H1 (cell line): Measurements from ENCODE around the gene UPF3B. TPM values are rescaled to one million over a fixed set of nuclear protein-coding genes. Genes with fewer than 3 reads are reported as not detected.

Source experiments
- CHD1 ChIP-seq: IDR thresholded peaks from 2 replicates; pipeline ENCODE4 v1.6.1; 2012; ENCODE audit warnings: low read depth, low read length, improper control_type of control experiment
- GABPA ChIP-seq: IDR thresholded peaks from 2 replicates; pipeline ENCODE4 v1.6.1; 2011; ENCODE audit warnings: mild to moderate bottlenecking, low read length, moderate library complexity, borderline replicate concordance; ENCODE audit not compliant: insufficient read depth
- GTF2F1 ChIP-seq: IDR thresholded peaks from 2 replicates; pipeline ENCODE4 v1.6.1; 2012; ENCODE audit warnings: low read depth, low read length, improper control_type of control experiment, borderline replicate concordance
- JUND ChIP-seq: IDR thresholded peaks from 2 replicates; pipeline ENCODE4 v1.6.1; 2011; ENCODE audit warnings: mild to moderate bottlenecking, improper control_type of control experiment, low read length
- NANOG ChIP-seq: IDR thresholded peaks from 2 replicates; pipeline ENCODE4 v1.6.1; 2011; ENCODE audit warnings: low read length, low read depth, mild to moderate bottlenecking, inconsistent platforms; ENCODE audit not compliant: insufficient read depth, poor library complexity, severe bottlenecking
- SIX5 ChIP-seq: IDR thresholded peaks from 2 replicates; pipeline ENCODE4 v1.6.1; 2011; ENCODE audit warnings: mild to moderate bottlenecking, low read depth, low read length
- TEAD4 ChIP-seq: IDR thresholded peaks from 2 replicates; pipeline ENCODE4 v1.6.1; 2012; ENCODE audit warnings: low read depth, low read length, inconsistent platforms, mixed read lengths
- polyA plus RNA-seq, 7 experiments: library from polyadenylated mRNA; depleted of rRNA in 3 of 7; stranded (reverse) in 5 of 7; unstranded in 2 of 7; fragments of >200 nt in 5 of 7; fragments of 200-250 nt in 2 of 7; gene quantifications; 1 replicate in 5 of 7; 2 replicates in 1 of 7; 4 replicates in 1 of 7; pipeline versions ENCODE4 v1.2.1 to v1.2.3, GENCODE V29; 2011 to 2013; ENCODE audit warnings: missing spikeins in 2 of 7, mixed read lengths in 2 of 7
- total RNA-seq: library from RNA; stranded (reverse); fragmentation: NEBNext Ultra II Directional; extraction: Animal tissue kit (Norgen Biotek cat#: 25700); gene quantifications from 2 replicates; pipeline ENCODE4 v1.2.1, GENCODE V29; 2021
- TF ChIP-seq, protein P1 (sequence below): fragments of 300-600 bp; sonication (generic); IDR thresholded peaks from 2 replicates; pipeline ENCODE4 v1.7.1; 2012; ENCODE audit warnings: low read length, moderate library complexity, mild to moderate bottlenecking, inconsistent platforms; ENCODE audit not compliant: insufficient replicate concordance
- TF ChIP-seq, protein P2 (sequence below), 3 experiments: IDR thresholded peaks; 1 replicate in 2 of 3; 2 replicates in 1 of 3; pipeline versions ENCODE4 v1.5.1 to v1.6.1; 2011; ENCODE audit warnings: low read length in 3 of 3, mild to moderate bottlenecking in 3 of 3, inconsistent platforms in 2 of 3, low read depth in 1 of 3, moderate library complexity in 1 of 3; ENCODE audit not compliant: insufficient read depth in 1 of 3; ENCODE audit errors: control extremely low read depth in 1 of 3

Gene UPF3B
- total and polyA plus RNA-seq, 2 of the 8 experiments (the other 6 are each of a cell fraction or from before 2014, with no cell fraction given): 7.8 to 20.9 TPM

DNA sequence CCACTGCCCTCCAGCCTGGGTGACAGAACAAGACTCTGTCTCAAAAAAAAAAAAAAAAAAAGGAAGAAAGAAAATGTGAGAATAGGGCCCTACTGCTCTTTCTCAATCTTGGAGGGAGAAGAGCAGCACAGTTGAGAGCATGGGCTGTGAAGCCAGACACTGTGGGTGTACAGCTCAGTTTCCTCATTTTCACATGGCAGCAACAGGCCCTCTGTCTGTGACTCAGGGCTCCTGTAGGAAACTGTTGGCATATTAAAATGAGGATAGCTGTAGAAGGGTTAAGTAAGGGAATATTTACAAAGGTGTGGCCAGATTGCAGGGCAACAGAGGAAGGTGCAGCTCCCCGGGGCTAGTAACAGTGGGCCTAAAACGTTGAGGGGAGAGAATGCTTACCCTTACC lies 46.4 kb upstream of the UPF3B start (continued):
- TF ChIP-seq, protein P1, sequence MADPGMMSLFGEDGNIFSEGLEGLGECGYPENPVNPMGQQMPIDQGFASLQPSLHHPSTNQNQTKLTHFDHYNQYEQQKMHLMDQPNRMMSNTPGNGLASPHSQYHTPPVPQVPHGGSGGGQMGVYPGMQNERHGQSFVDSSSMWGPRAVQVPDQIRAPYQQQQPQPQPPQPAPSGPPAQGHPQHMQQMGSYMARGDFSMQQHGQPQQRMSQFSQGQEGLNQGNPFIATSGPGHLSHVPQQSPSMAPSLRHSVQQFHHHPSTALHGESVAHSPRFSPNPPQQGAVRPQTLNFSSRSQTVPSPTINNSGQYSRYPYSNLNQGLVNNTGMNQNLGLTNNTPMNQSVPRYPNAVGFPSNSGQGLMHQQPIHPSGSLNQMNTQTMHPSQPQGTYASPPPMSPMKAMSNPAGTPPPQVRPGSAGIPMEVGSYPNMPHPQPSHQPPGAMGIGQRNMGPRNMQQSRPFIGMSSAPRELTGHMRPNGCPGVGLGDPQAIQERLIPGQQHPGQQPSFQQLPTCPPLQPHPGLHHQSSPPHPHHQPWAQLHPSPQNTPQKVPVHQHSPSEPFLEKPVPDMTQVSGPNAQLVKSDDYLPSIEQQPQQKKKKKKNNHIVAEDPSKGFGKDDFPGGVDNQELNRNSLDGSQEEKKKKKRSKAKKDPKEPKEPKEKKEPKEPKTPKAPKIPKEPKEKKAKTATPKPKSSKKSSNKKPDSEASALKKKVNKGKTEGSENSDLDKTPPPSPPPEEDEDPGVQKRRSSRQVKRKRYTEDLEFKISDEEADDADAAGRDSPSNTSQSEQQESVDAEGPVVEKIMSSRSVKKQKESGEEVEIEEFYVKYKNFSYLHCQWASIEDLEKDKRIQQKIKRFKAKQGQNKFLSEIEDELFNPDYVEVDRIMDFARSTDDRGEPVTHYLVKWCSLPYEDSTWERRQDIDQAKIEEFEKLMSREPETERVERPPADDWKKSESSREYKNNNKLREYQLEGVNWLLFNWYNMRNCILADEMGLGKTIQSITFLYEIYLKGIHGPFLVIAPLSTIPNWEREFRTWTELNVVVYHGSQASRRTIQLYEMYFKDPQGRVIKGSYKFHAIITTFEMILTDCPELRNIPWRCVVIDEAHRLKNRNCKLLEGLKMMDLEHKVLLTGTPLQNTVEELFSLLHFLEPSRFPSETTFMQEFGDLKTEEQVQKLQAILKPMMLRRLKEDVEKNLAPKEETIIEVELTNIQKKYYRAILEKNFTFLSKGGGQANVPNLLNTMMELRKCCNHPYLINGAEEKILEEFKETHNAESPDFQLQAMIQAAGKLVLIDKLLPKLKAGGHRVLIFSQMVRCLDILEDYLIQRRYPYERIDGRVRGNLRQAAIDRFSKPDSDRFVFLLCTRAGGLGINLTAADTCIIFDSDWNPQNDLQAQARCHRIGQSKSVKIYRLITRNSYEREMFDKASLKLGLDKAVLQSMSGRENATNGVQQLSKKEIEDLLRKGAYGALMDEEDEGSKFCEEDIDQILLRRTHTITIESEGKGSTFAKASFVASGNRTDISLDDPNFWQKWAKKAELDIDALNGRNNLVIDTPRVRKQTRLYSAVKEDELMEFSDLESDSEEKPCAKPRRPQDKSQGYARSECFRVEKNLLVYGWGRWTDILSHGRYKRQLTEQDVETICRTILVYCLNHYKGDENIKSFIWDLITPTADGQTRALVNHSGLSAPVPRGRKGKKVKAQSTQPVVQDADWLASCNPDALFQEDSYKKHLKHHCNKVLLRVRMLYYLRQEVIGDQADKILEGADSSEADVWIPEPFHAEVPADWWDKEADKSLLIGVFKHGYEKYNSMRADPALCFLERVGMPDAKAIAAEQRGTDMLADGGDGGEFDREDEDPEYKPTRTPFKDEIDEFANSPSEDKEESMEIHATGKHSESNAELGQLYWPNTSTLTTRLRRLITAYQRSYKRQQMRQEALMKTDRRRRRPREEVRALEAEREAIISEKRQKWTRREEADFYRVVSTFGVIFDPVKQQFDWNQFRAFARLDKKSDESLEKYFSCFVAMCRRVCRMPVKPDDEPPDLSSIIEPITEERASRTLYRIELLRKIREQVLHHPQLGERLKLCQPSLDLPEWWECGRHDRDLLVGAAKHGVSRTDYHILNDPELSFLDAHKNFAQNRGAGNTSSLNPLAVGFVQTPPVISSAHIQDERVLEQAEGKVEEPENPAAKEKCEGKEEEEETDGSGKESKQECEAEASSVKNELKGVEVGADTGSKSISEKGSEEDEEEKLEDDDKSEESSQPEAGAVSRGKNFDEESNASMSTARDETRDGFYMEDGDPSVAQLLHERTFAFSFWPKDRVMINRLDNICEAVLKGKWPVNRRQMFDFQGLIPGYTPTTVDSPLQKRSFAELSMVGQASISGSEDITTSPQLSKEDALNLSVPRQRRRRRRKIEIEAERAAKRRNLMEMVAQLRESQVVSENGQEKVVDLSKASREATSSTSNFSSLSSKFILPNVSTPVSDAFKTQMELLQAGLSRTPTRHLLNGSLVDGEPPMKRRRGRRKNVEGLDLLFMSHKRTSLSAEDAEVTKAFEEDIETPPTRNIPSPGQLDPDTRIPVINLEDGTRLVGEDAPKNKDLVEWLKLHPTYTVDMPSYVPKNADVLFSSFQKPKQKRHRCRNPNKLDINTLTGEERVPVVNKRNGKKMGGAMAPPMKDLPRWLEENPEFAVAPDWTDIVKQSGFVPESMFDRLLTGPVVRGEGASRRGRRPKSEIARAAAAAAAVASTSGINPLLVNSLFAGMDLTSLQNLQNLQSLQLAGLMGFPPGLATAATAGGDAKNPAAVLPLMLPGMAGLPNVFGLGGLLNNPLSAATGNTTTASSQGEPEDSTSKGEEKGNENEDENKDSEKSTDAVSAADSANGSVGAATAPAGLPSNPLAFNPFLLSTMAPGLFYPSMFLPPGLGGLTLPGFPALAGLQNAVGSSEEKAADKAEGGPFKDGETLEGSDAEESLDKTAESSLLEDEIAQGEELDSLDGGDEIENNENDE: no peak
- TF ChIP-seq SIX5: no peak
- no peak for TF ChIP-seq CHD1
- TF ChIP-seq GABPA: no peak
- no peak for TF ChIP-seq JUND
- TF ChIP-seq, protein P2, sequence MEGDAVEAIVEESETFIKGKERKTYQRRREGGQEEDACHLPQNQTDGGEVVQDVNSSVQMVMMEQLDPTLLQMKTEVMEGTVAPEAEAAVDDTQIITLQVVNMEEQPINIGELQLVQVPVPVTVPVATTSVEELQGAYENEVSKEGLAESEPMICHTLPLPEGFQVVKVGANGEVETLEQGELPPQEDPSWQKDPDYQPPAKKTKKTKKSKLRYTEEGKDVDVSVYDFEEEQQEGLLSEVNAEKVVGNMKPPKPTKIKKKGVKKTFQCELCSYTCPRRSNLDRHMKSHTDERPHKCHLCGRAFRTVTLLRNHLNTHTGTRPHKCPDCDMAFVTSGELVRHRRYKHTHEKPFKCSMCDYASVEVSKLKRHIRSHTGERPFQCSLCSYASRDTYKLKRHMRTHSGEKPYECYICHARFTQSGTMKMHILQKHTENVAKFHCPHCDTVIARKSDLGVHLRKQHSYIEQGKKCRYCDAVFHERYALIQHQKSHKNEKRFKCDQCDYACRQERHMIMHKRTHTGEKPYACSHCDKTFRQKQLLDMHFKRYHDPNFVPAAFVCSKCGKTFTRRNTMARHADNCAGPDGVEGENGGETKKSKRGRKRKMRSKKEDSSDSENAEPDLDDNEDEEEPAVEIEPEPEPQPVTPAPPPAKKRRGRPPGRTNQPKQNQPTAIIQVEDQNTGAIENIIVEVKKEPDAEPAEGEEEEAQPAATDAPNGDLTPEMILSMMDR (IDR thresholded peaks at IDR 0.05; ENCODE audit: control extremely low read depth in 1 of 3, insufficient read depth in 1 of 3, low read depth in 1 of 3, low read length in 3 of 3): no peak
- no peak for TF ChIP-seq NANOG
- no peak for TF ChIP-seq TEAD4
- TF ChIP-seq GTF2F1: no peak
